Measurements from ENCODE around the gene FBXO42.

Gene FBXO42

DNA sequence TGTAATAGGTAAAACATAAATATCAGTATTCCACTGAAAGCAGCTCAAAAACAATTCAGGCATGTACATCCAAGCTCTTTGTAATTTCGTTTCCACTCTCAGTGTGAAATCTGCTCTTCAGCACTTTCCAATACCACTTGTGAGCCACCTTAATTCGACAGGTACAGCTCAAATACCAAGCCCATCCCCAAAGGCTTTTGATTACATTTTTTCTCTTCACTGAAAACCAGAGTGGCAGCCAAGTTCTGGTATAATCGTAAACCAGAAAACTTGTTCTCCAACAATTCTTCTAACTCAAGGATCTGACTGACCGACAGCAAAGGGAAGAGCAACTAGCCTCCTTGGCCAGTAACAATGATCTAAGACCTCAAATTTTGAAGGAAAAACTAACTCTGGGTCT, 36.8 kb downstream of the FBXO42 start:
- TF ChIP-seq, protein P1, sequence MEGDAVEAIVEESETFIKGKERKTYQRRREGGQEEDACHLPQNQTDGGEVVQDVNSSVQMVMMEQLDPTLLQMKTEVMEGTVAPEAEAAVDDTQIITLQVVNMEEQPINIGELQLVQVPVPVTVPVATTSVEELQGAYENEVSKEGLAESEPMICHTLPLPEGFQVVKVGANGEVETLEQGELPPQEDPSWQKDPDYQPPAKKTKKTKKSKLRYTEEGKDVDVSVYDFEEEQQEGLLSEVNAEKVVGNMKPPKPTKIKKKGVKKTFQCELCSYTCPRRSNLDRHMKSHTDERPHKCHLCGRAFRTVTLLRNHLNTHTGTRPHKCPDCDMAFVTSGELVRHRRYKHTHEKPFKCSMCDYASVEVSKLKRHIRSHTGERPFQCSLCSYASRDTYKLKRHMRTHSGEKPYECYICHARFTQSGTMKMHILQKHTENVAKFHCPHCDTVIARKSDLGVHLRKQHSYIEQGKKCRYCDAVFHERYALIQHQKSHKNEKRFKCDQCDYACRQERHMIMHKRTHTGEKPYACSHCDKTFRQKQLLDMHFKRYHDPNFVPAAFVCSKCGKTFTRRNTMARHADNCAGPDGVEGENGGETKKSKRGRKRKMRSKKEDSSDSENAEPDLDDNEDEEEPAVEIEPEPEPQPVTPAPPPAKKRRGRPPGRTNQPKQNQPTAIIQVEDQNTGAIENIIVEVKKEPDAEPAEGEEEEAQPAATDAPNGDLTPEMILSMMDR (IDR thresholded peaks at IDR 0.05; ENCODE audit: low read depth, low read length), result no peak
- TF ChIP-seq, protein P2, sequence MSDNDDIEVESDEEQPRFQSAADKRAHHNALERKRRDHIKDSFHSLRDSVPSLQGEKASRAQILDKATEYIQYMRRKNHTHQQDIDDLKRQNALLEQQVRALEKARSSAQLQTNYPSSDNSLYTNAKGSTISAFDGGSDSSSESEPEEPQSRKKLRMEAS (IDR thresholded peaks at IDR 0.05; ENCODE audit: low read depth, low read length), result no peak
- no peak for TF ChIP-seq MYC (IDR thresholded peaks at IDR 0.05; ENCODE audit: low read depth, low read length)
- no peak for TF ChIP-seq POLR2A (IDR thresholded peaks at IDR 0.05; ENCODE audit: extremely low read depth, insufficient read length)
- no peak for DNase-seq (ENCODE audit: low read depth)
- no peak overlapping the region for H3K4me3 ChIP-seq (ENCODE audit: low read depth, low read length)

DNA sequence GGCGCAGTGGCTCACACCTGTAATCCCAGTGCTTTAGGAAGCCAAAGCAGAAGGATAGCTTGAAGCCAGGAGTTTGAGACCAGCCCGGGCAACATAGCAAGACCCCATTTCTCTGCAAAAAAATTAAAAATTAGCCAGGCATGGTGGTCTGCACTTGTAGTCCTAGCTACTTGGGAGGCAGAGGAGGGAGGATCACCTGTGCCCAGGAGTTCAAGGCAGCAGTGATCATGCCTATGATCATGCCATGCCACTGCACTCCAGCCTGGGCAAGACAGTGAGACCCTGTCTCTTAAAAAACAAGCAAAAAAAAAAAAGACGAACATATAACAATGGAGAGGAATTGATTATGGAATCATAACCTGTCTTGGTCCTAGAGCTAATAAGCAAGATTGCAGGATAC, 45.1 kb downstream of the FBXO42 start:
- TF ChIP-seq, protein P2 (IDR thresholded peaks at IDR 0.05; ENCODE audit: low read depth, low read length), result no peak
- TF ChIP-seq MYC (IDR thresholded peaks at IDR 0.05; ENCODE audit: low read depth, low read length), result no peak
- TF ChIP-seq, protein P1 (IDR thresholded peaks at IDR 0.05; ENCODE audit: low read depth, low read length), result no peak
- no peak for TF ChIP-seq POLR2A (IDR thresholded peaks at IDR 0.05; ENCODE audit: extremely low read depth, insufficient read length)
- no peak for DNase-seq (ENCODE audit: low read depth)
- H3K4me3 ChIP-seq (ENCODE audit: low read depth, low read length), result no peak overlapping the region

DNA sequence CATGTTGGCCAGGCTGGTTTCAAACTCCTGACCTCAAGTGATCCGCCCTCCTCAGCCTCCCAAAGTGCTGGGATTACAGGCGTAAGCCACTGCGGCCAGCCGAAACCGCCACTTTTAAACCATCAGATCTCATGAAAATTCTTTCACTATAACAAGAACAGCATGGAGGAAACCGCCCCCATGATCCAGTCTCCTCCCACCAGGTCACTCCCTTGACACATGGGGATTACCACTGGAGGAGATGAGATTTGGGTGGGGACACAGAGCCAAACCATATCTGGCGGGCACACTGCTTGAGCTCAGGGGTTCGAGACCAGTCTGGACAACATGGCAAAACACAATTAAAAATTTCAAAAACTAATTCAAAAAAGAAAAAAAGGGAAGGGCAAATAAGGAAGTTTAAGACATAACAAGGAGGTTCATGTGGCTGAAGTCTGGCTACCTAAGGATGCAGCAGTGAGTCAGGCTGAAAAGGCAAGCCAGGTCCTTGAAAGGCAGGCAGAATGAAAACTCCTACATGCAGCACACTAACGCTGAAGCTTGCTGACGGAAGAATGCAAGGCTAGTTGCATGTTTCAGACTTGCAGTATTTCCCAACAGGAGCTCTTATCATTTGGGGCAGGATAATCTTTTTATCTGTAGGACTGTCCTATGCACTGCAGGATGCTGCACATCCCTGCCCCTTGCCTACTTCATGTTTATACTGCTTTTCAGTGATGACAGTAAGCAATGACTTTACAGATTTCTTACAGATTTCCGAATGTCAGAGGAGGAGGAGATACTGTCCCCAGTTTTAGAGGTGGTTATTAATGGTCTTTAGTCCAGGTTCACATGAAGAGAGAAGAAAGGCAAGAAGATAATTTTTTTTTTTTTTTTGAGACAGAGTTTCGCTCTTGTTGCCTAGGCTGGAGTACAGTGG, 49.3 kb downstream of the FBXO42 start:
- peak; percentile 36 for DNase-seq (ENCODE audit: low read depth)
- TF ChIP-seq MYC (IDR thresholded peaks at IDR 0.05; ENCODE audit: low read depth, low read length), result no peak
- TF ChIP-seq POLR2A (IDR thresholded peaks at IDR 0.05; ENCODE audit: extremely low read depth, insufficient read length), result no peak
- H3K4me3 ChIP-seq (ENCODE audit: low read depth, low read length), result no peak overlapping the region

DNA sequence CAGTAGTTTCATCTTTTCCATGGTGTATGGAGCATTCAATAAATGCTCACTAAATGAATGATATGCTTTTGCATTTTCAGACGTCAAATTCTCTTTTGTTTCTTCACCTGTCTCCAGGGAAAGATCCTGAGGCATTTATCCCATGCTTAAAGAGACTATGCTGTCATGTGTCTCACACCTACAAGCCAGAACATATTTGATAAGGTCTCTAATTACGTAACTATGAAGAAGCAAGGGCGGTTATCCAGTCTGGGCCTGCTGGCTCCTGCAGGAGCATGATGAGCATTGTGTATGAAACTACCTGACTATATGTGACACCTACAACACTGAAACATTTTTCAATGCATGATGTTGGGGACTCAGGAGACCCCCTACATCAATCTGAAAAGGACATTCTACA, 51.8 kb downstream of the FBXO42 start:
- H3K4me3 ChIP-seq (ENCODE audit: low read depth, low read length), result no peak overlapping the region
- TF ChIP-seq POLR2A (IDR thresholded peaks at IDR 0.05; ENCODE audit: extremely low read depth, insufficient read length), result no peak
- TF ChIP-seq, protein P1 (IDR thresholded peaks at IDR 0.05; ENCODE audit: low read depth, low read length), result no peak
- TF ChIP-seq, protein P2 (IDR thresholded peaks at IDR 0.05; ENCODE audit: low read depth, low read length), result no peak
- TF ChIP-seq MYC (IDR thresholded peaks at IDR 0.05; ENCODE audit: low read depth, low read length), result no peak
- DNase-seq (ENCODE audit: low read depth), result no peak

DNA sequence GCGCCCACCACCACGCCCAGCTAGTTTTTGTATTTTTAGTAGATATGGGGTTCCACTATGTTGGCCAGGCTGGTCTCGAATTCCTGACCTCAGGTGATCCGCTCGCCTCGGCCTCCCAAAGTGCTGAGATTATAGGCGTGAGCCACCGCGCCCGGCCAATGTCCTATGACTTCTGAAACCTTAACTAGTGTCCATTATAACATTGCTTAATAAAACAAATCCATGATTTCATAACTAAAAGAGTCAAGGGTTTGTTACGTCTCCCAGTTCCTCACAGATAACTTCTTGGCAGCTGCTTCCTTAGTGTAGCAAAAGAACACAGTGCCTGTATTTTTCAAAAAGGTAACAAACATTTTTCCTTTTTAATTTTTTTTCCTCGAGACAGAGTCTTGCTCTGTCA, 53.6 kb downstream of the FBXO42 start:
- no peak overlapping the region for H3K4me3 ChIP-seq (ENCODE audit: low read depth, low read length)
- no peak for DNase-seq (ENCODE audit: low read depth)
- TF ChIP-seq, protein P2 (IDR thresholded peaks at IDR 0.05; ENCODE audit: low read depth, low read length), result no peak
- no peak for TF ChIP-seq POLR2A (IDR thresholded peaks at IDR 0.05; ENCODE audit: extremely low read depth, insufficient read length)
- no peak for TF ChIP-seq MYC (IDR thresholded peaks at IDR 0.05; ENCODE audit: low read depth, low read length)
- TF ChIP-seq, protein P1 (IDR thresholded peaks at IDR 0.05; ENCODE audit: low read depth, low read length), result no peak

DNA sequence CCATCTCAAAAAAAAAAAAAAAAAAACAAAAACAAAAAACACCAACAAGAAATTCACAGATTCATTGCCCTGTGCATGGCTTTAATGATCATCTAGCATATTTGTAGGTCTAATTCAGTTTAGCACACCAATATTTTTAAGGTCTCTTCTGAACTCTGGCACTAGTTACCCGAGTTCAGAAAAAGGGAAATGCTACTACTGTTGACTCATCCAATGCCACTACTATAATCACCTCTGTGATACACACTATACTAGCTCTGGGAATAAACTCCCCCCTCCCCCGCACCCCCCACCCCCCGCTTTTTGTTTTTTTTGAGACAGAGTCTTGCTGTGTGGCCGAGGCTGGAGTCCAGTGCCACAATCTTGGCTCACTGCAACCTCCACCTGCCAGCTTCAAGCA, 55.6 kb downstream of the FBXO42 start:
- TF ChIP-seq, protein P1 (IDR thresholded peaks at IDR 0.05; ENCODE audit: low read depth, low read length), result no peak
- TF ChIP-seq POLR2A (IDR thresholded peaks at IDR 0.05; ENCODE audit: extremely low read depth, insufficient read length) (no peak), MYC (IDR thresholded peaks at IDR 0.05; ENCODE audit: low read depth, low read length) (no peak)
- TF ChIP-seq, protein P2 (IDR thresholded peaks at IDR 0.05; ENCODE audit: low read depth, low read length), result no peak
- no peak overlapping the region for H3K4me3 ChIP-seq (ENCODE audit: low read depth, low read length)
- DNase-seq (ENCODE audit: low read depth), result peak; percentile 29
